Measurements from ENCODE around the gene DMRT1. TPM values are rescaled to one million over a fixed set of nuclear protein-coding genes. Genes with fewer than 3 reads are reported as not detected.
"Not testable (repeated sequence)": the region's sequence is repeated elsewhere in the genome, so short reads cannot be mapped to it uniquely, and the experiment has no call there.

The DMRT1 gene
- total RNA-seq, 1 experiment from 2014 or later, result not detected

DNA sequence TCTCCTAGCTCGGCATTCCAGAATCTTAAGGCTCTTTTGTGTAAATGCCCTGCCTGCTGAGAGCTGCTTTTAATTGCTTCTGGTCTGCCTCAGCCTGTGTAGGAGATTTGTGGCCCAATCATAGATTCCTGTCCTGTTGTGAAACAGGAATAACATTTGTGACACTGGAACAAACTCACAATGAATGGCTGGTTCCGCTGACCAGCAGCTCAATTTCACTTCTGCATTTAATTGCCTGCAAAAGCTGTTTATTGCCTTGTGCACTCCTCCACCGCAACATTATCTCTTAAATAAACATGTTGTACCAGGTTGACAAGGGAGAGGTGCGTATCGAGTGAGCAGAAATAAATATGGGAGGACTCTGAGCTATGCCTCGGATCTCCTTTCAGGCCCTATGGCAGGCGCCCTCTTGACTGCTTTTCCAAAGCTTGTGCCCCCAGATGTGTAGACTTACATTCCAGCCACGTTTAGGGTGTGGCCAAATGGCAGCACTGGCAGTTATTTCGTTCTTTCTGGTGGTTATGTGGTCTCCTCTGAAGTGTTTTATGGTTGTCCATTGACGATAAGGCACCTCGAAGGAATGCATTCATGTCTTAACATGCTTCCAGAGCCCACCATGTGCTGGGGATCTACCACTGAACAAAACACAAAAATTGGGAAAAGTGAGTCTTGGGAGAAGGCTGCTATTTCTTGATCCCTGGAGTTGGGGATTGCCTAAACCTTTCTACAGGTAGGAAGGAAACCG, 58.1 kb downstream of the DMRT1 start:
- no peaks in the 10 kb centered on the region for H3K36me3 ChIP-seq
- DNase-seq, result no peak
- no peak overlapping the region for H3K4me3 ChIP-seq
- no peaks in the 10 kb centered on the region for H3K9me3 ChIP-seq
- no peaks in the 10 kb centered on the region for H3K27me3 ChIP-seq

DNA sequence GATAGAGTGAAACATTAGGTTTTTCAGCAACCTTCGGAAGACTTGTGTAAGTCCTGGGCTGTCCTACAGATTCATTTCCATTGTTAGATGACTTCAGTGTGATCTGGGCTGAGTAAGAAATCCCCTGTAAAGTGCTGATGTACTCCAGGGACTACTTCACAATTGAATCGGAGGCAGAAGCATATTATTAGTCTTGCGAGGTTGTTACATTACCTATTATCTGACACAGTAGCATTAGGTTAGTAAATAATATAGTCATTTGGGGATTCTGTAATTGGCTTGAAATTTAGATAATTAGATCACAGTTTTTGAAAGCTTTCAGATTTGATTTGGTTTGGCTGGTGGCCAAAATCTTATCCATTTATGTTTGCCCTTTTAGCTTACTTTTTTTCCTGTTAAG, 62.4 kb downstream of the DMRT1 start:
- H3K36me3 ChIP-seq, result no peaks in the 10 kb centered on the region

DNA sequence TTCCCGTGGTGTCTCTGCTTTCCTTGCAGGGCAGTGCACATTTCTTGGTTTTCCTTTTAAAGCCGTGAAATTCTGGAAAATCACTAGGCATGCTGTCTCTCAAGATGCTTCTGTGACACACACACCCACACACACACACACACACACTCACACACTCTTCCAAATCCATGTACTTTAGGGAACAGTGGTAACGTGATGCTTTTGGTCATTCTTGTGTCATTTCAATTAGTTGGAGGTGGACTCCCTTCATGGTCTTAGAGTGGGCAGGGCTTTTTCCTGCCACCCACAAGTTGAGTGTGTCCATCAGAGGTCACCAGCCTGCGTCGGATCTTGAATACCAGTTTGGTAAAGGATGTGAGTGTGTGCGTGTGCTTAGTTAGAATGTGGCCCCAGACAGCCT, 64.4 kb downstream of the DMRT1 start:
- no peaks in the 10 kb centered on the region for H3K36me3 ChIP-seq
- no peak overlapping the region for H3K4me3 ChIP-seq
- no peak for DNase-seq
- H3K27me3 ChIP-seq, result peaks cover 7% of the 10 kb centered on the region
- H3K9me3 ChIP-seq, result no peaks in the 10 kb centered on the region

More for the DNA sequence above, 62.4 kb downstream of the DMRT1 start:
- H3K27me3 ChIP-seq, result peaks cover 7% of the 10 kb centered on the region
- H3K9me3 ChIP-seq, result no peaks in the 10 kb centered on the region
- no peak overlapping the region for H3K4me3 ChIP-seq
- no peak for DNase-seq

DNA sequence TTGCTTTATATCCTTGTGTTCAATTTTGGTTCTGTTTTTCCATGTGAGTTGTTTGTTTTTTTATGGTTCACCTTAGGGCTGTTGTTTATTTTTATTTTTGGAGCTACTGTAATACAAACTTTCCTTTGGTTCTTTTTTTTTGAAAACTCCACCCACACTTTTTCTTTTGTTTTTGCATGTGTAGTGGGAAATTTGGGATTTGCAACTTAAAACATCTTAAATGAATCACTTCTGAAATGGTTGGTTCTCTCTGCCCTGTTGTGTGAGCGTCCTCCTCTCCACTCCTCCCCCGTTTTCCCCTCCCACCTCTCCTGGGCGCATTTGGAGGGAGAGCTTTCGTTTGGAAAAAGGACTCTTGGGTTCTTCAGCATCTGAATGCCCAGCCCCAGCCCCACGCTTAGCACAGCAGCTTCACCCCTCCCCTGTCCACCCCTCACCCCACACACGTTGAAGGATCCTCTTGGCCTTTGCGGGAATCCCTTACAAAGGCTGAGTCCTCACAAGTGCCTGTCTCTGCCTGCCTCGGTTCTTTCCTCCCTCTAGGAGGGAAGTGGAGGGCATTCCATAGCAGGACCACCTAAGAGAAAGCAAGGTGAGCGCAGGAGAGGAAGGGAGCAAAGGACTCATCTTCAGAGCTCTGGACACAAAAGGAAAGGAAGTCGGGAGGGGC, 67.2 kb downstream of the DMRT1 start:
- DNase-seq, result no peak
- Histone ChIP-seq H3K9me3 (no peaks in the 10 kb centered on the region), H3K4me3 (no peak overlapping the region), H3K36me3 (no peaks in the 10 kb centered on the region), H3K27me3 (peaks cover 7% of the 10 kb centered on the region)

DNA sequence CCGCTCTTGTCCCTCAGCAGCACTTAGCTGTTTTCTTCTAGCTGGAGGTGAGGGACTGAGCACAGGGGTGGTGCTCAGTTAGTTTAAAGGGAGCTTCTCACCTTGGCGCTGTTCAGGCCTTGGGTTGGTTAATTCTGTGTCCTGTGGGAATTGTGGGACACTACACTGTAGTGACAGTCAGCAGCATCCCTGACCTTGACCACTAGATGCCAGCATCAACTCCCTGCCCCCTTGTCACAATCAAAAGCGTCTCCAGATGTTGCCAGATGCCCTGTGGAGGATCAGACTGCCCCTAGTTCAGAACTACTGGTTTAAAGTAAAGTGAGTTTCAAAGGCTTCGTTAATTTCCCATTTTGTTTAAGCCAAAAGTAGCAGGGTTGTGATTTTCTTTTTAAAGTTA, 69.5 kb downstream of the DMRT1 start:
- H3K36me3 ChIP-seq, result no peaks in the 10 kb centered on the region
- no peaks in the 10 kb centered on the region for H3K9me3 ChIP-seq
- H3K4me3 ChIP-seq, result no peak overlapping the region
- DNase-seq, result peak; percentile 6
- peaks cover 7% of the 10 kb centered on the region for H3K27me3 ChIP-seq

DNA sequence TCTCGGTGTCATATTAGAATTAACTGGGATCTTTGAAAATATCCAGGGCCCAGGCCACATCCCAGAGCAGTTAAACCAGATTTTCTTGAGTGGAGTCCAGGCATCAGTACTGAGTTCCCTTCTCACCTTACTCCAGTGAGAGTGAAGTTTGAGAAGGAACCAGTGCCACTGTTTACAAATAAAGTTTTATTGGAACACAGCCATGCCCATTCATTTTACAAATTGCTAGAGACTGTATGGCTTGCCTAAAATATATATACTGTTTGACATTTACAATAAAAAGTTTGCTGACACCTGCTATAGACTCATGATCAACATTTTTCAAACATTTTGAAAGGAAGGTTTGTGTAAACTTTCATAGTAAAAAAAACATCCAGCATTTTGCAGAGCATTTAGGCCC, 71.3 kb downstream of the DMRT1 start:
- Histone ChIP-seq H3K36me3 (no peaks in the 10 kb centered on the region), H3K9me3 (no peaks in the 10 kb centered on the region), H3K27me3 (no peaks in the 10 kb centered on the region), H3K4me3 (no peak overlapping the region)
- no peak for DNase-seq

DNA sequence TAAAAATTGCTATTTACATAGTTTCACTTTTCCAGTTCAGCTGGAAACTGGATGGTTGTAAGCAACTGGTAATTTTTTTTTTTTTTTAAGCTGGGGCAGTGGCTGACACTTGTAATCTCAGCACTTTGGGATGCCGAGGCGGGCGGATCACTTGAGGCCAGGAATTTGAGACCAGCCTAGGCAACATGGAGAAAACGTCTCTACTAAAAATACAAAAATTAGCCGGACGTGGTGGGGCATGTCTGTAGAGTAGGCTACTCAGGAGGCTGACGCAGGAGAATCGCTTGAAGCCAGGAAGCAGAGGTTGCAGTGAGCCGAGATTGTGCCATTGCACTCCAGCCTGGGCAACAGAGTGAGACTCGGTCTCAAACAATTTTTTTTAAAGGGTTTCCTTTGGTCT, 72.0 kb downstream of the DMRT1 start:
- H3K27me3 ChIP-seq, H3K4me3 ChIP-seq, DNase-seq, H3K9me3 ChIP-seq, H3K36me3 ChIP-seq: not testable (repeated sequence)

DNA sequence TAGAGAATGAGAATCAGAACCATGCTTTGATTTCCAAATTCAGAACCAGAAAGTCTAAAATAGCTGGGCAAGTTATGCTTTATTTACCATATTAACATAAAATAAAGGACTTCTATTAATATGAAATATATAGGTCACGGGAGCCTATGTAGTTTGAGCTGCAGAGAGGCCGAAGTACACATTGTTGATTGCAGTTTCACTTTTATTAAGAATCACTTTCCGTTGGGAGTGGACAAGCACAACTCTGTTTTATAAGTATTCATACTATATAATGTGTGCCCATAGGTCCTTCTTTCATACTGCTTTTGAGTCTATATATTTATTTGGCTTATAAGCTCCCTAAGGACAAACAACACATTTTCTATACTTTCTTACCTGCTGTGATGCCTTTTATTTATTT, 76.2 kb downstream of the DMRT1 start:
- Histone ChIP-seq H3K4me3 (peak overlapping the region; percentile 8), H3K9me3 (no peaks in the 10 kb centered on the region), H3K27me3 (no peaks in the 10 kb centered on the region), H3K36me3 (no peaks in the 10 kb centered on the region)
- no peak for DNase-seq

DNA sequence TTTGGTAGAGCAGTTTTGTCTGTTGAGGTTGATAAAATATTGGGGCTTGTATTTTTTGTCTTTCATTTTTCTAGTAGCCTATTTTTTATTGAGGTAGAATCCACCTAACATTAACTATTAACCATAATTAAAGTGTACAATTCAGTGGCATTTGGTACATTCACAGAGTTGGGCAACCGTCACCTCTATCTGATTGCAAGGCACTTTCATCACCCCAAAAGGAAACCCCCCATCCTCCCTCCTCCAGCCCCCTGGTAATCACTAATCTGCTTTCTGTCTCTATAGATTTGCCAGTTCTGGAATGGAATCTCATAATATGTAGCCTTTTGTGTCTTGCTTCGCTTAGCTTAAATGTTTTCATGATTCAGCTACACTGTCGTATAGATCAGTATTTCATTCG, 79.4 kb downstream of the DMRT1 start:
- Histone ChIP-seq H3K27me3 (no peaks in the 10 kb centered on the region), H3K36me3 (no peaks in the 10 kb centered on the region), H3K4me3 (no peak overlapping the region), H3K9me3 (no peaks in the 10 kb centered on the region)
- DNase-seq, result no peak

DNA sequence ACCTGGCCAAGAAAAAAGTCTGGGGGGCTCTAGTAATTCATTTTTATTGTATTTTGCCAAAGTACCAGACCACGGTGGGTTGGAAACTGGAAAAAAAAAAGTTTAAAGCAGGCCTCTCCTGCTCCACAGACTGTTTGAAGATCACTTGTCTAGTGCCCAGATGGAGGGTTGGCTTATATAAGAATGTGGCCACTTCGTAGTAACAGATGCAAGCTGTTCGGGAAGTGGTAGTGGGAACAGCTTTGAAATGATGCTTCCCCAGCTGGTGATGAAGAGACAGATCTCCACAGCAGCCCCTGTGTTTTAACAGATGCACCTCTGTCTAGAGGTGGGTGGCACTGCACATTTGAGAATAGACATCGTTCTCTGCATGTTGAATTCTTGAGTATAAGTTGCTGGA, 80.7 kb downstream of the DMRT1 start:
- no peak for DNase-seq
- no peaks in the 10 kb centered on the region for H3K9me3 ChIP-seq
- no peaks in the 10 kb centered on the region for H3K36me3 ChIP-seq
- H3K4me3 ChIP-seq, result no peak overlapping the region
- H3K27me3 ChIP-seq, result no peaks in the 10 kb centered on the region

DNA sequence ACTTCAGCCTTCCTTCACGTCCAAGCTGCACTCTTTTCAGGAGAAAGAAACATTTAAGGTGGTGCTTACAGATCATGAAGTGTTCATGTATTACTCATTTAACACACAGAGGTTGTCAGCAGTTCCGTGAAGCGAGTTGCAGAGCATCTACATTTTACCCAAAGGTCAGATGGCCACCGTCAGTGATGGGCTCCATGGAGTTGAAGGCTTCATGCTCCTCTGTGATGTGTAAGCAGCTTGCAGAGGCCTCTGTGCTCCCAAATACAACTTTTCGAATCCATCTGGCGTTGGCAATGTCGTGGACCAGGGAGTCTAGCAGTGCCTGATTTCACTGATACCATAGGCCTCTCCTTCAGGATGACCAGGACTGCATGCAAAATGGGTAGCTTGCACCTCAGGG, 81.2 kb downstream of the DMRT1 start:
- no peak overlapping the region for H3K4me3 ChIP-seq
- H3K9me3 ChIP-seq, result no peaks in the 10 kb centered on the region
- no peaks in the 10 kb centered on the region for H3K36me3 ChIP-seq
- H3K27me3 ChIP-seq, result no peaks in the 10 kb centered on the region
- no peak for DNase-seq

DNA sequence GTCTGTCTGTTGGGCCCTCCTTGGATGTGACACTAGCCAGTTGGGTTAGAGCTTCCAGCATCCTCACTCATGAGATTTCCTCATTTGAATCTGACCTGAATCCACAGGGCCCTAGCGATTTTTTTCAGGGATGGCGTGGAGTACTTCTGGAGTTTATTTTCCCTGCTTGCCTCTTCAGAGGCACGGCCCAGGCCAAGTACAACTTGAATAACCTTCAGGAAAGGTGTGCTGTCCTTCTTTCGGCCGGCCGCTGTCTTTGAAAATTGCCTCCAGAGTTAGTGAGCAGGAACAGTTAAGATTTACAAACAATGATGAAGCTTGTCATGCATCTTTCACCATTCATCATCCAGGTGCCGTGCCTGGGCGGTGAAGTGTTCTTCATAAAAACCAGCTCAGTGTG, 85.5 kb downstream of the DMRT1 start:
- Histone ChIP-seq H3K4me3 (no peak overlapping the region), H3K36me3 (no peaks in the 10 kb centered on the region), H3K9me3 (no peaks in the 10 kb centered on the region), H3K27me3 (no peaks in the 10 kb centered on the region)
- DNase-seq, result no peak

DNA sequence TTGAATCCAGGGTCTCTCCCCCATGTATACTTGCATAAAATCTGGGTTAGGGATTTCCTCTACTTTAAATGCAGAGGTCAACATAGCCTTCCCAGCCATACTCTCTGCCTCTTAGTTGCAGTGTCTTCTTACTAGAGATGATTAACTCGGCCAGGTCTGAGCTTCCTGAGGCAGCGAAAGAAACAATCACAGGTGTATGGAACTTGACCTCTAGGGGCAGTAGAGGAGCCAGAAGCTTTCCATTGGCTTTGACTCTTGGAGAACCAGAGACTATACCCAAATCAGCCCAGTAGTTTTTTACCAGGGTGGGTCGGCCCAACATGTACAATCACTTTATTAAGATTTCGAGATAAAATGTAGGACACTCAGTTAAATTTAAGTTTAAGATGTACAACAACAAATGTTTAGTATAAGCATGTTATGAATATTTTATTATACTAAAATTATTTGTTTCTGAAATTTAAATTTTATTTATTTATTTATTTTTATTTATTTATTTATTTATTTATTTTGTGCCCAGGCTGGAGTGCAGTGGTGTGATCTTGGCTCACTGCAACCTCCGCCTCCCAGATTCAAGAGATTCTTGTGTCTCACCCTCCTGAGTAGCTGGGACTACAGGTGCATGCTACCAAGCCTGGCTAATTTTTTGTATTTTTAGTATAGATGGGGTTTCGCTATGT, 87.0 kb downstream of the DMRT1 start:
- no peak for DNase-seq
- Histone ChIP-seq H3K27me3 (no peaks in the 10 kb centered on the region), H3K4me3 (no peak overlapping the region)

DNA sequence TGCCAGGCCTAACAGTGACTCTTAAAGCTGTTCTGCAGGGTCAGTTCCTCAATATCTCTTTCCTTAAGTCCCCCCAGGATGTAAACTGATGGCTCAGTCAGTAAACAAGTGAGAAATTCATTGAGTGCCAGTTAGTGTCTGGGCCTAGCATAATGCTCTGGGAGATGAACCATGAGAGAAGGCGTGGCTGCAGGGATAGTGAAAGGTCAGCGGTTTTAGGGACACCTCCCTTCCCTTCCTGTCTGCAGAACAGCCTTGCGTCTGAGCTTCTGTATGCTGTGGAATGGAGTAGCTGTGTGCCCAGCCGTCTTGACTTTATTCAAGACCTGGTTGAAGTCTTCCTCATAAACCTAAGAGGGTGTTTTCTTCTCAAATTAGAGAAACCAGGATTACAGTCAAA, 88.2 kb downstream of the DMRT1 start:
- no peaks in the 10 kb centered on the region for H3K36me3 ChIP-seq
- no peaks in the 10 kb centered on the region for H3K27me3 ChIP-seq
- DNase-seq, result no peak
- H3K9me3 ChIP-seq, result no peaks in the 10 kb centered on the region
- H3K4me3 ChIP-seq, result no peak overlapping the region

More for the DNA sequence above, 87.0 kb downstream of the DMRT1 start:
- H3K36me3 ChIP-seq, result no peaks in the 10 kb centered on the region
- H3K9me3 ChIP-seq, result no peaks in the 10 kb centered on the region

DNA sequence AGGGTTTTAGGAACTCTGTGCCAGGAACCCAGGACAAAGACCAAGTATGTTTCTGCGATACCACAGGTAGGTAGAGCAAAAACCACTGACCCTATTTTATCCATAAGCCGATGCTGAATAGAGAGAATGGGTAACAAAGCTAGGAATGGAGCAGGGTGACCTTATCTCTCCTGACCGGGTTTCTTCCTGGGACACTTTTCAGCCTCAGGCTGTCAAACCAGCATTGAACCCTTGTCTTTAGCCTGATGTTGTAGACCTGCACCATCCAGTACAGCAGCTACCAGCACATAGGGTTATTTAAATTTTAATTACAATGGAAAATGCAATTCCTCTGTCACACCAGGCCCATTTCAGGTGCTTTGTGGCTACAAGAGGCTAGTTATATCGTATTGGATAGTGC, 91.9 kb downstream of the DMRT1 start:
- Histone ChIP-seq H3K9me3 (peaks cover 7% of the 10 kb centered on the region), H3K27me3 (no peaks in the 10 kb centered on the region), H3K36me3 (no peaks in the 10 kb centered on the region), H3K4me3 (no peak overlapping the region)
- DNase-seq, result no peak

DNA sequence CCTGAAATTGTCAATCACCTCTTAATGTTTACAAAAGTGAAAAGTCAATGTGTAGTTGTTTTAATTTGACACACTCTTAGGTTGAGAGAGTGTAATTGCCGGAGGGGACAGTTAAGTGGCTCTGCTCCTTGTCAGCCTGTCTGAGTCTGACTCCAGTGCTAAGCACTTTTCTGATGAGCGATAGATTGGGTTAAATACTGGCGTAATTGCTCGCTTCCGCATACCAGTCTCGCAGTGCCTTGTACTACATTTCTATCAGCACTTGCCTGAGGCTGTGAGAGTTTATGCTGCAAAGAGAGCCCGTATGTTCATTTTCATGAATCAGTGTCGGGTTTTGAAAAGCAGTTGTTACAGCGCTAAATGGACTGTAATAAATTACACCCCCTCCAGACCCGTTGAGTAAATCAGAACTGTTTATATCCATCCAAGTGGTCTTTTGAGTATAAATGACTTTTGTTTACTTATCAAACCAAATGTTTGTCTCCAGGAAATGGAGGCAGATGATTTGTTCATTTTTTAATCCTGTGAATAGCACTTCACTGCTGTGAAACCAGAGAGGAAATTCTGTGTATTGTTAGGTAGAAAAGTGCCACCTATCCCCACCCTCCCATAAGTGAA, 94.0 kb downstream of the DMRT1 start:
- Histone ChIP-seq H3K4me3 (peak overlapping the region; percentile 16), H3K9me3 (peaks cover 7% of the 10 kb centered on the region), H3K27me3 (no peaks in the 10 kb centered on the region), H3K36me3 (no peaks in the 10 kb centered on the region)
- DNase-seq, result peak; percentile 45

DNA sequence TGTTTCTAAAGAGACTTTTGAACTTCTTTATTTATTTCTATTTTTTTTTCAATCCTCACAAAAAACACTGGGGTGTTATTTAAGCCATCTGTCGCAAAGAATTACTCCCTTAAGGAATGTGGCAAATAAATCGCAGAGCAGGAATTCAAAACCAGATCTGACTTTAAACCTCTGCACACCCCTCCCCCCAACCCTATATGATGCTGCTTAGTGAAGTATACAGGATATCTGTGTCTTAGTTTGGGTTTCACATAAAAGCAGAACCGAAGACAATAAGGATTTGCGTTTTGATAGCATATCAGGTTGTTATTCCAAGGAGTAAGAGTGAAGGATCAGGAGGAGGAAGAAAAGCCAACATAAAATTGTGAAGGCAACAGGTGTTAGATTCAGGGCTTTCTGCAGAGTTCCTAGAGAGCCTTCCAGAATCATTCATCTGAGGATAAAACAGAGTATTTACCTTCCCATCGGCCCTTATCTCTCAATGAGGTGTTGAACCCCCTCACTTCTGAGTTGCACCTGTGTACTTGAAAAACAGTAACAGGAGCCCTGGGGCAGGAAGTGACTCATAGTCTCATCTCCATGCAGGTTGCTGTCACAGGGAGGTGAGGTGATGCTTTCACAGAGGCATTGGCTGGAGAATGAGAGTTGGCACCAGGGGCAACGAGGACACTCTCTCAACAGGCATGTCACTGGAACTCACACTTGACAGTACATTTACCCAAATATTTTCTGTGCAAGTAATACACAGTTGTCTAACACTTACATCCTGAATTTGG, 101.5 kb downstream of the DMRT1 start:
- Histone ChIP-seq H3K27me3 (no peaks in the 10 kb centered on the region), H3K9me3 (peaks cover 1% of the 10 kb centered on the region), H3K4me3 (no peak overlapping the region), H3K36me3 (no peaks in the 10 kb centered on the region)
- no peak for DNase-seq

Measured in MG63 (cell line).